Measurements from ENCODE around the gene LYL1.

The LYL1 gene

DNA sequence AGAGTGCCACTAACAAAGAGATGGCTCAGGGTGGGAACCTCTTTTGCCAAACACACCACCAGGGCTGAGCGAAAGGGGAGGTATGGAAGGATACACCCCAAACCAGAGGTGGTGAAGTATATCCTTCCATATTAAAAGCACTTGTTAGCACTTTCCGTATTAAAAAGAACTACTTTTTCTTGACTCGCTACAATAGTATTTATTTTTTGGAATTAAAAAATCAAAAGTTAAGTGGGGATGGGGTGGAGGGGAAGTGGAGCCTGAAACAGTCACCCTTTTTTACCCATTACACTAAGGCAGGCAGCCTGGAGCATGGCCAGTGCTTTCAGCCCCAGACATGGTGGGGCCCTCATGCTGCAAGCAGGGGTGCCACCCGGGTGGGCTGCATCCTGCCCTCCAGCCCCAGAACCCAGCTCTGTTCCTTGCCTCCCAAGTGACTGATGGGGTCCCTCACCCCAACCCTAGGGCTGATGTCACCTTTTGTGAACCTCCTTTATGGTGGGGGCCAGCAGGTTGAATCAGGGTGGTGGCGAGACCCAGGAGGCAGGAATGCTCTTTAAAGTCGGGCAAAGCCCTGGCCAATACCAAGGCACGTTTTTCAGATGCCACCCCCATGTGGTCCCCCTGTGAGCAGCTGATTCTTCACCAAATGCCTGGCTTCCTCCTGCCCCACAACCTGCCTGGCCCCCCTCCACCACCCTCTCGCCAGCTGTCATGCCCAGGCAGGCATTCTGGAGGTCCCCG is 31.0 kb downstream of the LYL1 start:
- DNase-seq, result no peak

DNA sequence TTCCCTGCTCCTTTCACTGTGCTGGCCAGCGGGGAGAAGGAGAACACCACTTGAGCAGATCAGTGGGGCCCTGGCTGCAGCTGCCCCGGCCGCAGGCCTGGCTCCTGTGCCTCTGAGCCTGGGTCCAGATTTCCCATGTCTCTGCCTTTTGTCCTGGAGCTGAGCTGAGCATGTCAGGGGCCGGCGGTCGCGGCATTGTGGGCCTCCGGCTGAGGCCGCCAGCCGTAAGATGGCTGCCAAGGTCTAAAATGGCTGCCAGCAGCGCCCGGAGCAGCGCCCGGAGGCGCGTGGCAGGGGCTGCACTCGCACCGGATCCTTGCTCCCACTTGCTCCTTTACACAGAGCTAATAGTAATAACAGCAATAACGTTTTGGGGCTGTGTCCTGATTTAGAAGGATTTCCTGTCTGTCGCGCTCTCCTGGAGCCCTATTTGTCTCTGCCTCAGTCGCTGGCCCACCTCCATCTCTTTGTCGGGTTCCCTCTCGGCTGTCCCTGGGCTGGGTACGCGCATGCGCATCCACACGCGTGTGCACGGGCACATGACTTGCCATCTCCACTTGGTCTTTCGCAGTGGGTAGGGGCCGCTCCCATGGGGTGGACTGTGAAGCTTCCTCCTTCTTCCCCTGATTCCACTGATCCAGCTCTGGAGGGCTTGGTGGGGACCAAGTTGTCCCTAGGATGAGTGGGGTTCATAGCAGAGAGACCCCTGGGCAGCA is 32.1 kb downstream of the LYL1 start:
- no peak for DNase-seq

DNA sequence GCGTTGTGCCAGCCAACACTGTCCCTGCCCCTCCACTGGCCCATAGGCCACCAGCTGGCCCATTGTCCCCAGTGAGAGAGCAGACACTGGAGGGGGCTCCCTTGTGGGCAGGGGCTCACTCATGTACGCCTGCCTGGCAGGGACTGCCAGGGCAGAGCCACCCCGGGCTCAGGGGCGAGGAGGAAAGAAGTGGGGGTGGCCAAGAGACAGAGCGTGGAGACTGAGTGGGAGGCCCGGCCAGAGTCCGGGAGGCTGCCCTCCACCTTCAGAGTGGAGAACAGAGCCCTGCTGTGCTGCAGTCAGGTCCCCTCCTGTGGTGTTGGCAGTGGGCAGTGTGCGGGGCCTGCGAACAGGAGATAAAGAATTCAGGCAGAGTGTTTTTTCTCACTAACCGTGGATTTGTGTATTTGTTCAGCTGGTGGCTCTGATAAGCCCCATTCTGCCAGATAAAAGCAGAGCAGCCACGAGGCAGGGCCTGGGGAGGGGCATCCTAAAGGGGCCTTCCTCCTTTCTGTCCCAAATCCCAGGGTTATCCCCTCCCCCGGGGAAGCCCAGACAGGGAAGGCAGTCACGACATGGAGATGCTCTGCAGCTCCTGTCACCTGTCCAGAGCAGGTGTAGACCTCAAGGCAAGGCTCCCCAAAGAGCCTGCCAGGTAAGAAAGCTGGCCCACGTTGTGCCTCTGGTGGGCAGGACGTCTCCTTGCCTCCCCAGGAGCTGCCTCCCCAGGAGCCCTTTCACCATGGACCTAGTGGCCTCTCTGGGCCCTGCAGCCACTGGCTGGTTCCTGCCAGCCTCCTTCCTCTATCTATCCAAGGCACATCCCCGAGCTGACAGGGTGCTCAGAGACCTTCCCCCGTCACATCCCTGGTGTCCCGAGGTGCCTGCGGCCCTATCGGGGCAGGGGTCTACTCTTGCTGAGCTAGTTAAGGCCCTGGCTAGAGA is 33.0 kb downstream of the LYL1 start:
- DNase-seq, result no peak

DNA sequence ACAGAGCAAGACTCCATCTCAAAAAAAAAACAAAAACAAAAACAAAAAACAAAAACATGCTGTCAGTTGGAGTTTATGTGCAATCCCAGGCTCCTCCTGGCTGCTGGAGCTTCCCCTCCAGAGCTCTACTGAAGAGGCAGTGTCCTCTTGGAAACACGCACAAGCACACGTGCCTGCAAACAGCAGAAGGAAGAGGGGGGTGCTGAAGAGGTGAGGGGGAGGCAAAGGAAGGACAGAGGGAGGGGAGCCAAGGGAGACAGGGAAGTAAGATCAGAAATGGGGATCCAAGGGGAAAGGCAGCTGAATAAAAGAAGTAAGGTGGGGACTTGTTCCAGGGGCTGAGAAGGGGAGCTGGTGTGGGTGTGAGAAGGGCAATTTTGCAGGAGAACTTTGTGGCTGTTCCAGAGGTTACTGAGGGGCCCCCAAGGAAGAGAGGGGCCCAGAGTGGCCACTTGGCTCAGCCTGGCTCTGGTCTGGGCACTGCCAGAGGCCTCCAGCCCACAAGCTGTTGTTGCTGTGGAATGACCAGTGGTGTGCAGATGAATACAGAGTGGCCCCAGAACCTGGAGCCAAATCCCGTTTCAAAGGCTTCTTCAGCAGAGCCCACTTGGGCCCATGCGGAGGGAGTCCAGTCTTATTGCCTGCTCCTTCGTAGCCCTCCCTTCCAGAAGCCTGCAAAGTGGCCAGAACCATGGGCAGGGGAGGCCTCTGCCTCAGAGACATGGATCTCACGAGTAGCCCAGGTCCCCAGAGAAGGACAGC is 34.4 kb downstream of the LYL1 start:
- no peak for DNase-seq

DNA sequence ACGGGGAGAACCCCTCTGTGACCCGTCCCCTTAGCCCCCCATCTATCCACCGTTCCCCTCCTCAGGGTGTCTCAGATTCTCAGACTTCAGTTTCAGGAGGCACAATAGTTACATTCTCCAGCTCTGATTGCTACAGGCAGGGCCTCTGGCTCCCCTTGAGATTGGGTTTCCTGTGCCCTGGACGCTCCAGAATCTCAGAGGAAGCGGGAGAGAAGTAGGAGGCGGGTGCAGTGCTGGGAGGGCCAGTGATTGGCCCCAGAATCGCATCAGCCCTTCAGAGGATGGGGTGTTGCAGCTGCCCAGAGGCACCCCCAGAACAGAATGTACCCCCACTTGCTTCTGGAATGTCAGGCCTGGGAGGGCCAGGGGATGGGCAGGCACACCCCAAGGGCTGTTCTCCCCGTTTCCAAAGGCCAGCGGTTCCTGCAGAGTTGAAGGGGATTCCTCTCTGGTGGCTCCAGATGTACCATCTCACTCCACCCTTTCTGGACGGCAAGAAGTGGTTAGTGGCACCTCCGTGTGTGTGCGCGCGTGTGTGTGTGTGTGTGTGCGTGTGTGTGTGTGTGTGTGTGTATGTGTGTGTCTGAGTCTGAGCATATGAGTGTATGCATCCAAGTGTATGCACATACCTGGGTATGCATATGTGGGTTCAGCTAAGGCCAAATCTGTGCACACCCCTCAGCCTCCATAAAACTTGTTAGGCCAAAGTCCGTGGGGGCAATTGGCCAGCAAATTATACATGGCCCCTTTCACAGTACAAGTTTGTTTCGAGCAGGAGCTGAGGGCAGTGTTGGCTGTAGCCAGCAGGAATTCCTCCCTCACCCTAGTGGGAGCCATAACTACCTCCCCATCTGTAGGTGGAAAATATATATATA is 35.5 kb downstream of the LYL1 start:
- no peak for DNase-seq

DNA sequence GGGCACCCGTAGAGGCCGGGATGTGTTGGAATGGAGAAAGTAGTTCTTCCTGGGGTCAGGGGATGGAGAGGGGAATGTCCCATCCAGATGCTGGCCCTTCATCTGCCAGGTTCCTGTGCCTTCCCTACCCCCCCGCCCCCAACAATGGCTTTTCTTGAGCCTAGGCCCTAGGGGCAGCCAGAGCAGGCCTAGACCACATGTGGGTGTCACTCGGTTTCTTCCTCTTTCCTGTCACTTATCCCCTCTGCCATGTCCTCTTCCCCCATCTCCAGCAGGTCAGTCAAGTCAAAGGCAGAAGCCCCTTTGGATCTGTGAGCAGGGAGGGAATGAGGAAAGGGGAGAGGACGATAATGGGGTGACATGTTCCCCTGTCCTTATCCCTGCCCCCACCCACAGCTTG is 36.4 kb downstream of the LYL1 start:
- no peak for DNase-seq

DNA sequence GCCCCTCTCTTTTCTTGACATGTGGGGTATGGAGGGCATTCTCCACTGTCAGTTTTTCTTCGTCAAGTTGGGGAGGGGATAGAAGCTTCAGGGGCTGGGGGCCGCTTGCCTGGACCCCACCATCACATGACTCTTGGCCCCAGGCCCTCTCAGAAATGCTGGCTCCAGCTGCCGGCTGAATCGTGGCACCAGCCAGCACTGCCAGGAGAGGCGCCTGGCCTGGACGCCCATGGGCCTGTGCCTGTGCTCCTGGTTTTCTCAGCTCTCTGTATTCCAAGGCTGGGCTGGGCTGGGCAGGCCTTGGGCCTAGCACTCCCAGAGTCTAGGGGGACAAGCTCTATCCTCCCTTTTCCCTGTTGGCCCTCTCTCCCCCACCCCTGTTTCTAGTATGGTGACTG is 38.6 kb downstream of the LYL1 start:
- no peak for DNase-seq

DNA sequence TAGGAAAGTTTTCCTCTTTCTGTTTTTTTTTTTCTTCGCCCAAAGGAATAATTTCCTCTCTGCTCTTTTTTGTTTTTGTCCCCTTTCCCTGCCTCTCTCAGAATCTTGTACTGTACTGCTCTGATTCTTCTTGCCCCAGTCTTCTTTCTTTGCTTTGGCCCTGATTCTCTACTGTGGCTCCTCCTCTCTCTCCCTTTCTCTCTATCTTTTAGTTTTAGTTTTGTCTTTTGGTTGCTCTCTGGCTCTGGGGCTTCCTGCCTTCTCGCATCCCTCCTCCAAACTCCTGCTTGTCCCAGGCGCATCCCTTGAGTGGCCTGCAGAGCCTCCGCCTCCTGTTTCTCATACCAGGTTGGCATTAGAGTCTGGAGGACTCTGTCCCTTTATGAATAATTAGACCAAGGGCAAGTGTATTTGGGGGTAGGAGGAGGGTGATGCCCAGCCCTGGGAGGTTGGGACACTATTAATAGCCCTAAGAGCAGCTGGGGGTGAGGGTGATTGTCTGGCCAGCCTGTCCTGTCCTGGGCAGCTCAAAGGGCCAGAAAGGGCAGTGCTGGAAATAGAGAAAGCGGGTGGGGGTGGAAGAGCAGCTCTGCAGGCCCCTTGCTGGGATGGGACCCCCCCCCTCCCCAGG is 39.1 kb downstream of the LYL1 start:
- no peak for DNase-seq

DNA sequence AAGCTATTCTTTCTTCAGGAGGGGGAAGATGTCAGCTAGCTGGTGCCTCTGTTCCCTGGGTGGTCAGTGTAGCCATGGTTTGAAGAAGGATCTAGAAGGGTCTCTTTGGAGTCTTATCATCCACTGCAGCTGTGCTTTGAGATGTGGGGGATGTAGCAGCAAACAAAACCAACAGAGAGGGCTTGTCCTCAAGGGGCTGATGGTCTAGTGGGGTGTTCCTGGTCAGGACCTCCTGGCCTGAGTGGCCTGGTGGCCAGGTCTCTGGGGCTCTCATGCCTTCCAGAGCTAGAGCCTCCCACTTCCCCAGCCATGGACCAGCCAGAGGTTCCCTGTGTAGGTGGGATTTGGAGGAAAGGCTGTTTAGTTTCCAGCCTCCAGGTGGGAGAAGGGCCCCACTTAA is 40.3 kb downstream of the LYL1 start:
- no peak for DNase-seq

DNA sequence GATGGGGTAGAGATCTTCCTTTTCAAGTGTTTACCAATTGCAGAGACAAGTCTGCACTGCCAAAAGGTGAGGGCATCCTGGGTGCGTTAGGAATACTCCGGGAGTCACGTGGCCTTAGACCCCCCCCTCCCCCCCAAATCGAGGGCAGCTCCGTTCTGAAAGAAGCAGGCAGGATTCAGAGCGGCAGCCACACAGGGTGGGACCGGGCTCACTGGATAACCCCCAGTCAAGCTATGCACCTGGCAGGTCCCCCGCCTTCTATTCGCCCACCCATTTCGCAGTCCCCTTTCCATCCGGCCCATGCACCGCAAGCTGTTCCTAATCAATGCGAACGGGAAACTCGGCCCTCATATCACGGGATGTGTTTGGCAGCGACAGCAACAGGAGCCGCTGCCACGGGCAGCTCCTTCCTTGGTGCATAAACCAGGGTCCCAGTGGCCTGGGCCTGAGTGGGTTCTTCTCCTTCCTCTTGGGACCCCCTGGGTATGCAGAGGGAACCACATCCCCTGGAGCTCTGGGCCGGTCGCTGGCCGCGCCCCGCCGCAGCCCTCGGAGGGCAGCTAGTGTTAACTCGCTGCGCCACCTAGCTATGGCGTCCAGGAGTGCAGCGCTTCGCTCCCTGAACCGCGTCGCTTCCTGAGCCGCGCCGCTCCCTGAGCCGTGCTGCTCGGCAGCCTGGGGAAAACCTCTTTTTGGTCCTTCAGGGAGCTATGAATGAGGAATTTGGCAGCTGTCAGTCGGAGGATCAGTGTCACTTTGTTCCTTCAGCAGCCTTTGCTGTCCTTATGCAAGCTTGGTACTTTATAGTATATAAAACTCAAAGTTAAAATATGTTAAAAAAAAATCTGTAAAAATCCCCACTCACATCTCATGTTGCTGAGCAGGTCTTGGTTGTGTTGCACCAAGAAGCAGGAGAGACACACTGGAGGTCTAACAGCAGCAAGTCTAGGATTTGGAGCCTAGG is 41.4 kb downstream of the LYL1 start:
- DNase-seq, result peak; percentile 40 to 73 (median 56)

DNA sequence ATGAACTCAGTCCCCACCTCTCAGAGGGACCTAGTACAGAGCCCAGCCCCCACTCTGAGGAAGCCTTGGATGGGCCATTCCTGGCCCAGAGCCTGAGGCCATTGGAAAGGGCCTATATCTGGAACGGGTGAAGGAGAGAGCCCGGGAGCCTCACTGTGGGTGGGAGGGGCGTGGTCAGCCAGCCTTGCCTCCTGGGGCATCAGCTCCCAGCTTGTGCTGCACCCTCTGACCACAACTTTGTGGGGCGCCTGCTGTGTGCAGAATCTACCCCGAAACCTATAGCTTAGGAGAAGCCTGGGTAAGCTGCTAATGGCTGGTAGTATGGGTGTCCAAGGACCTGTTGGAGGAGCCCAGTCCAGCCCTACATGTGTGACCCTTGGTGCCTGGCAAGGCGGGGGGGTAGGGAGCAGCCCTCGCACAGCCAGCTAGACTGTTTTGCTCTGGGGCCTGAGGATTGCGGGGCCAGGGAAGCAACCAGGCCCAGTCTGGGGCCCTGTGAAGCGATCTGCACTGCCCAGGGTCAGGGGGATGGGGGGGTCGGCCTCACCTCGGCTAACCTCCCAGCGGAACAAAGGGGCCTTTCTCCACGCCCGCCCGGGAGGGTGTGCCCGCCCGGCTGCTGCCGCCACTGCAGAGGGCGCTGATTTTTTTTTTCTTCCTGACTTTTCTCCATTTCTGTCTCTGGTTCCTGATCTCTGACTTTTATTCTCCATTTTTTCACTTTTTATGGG is 42.3 kb downstream of the LYL1 start:
- no peak for DNase-seq

DNA sequence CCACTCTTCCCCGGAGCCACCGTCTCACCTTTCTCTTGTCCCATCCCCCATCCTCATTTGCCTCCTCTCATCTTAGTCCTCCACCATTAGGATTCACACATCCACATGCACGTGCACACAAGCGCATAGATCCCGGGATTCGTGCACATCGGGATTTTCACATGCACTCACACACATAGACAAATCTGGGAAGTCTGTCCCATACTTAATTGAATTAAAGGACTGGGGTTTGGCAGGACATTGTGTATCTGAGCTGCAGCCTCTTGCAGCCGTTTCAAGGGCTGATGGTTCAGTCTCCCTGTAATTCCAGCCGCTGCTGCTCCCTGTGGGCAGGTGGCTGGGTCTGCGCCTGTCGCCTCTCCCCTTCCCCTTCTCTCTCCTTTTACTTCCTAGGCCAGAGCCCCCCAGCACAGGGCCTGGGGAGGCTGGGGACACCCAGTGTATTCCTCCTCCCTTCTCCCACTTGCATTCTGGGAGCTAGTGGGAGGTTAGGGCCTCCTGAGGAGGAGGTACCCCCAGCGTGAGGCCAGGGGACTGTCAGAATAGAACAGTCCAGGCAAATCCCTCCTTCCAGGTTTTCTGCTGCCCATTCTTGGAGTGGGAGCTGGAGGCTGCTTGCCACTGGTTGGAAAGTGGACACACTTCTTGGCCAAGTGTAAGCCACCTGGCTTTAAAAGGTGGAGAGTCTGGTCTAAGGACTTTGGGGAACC is 43.6 kb downstream of the LYL1 start:
- DNase-seq, result no peak

DNA sequence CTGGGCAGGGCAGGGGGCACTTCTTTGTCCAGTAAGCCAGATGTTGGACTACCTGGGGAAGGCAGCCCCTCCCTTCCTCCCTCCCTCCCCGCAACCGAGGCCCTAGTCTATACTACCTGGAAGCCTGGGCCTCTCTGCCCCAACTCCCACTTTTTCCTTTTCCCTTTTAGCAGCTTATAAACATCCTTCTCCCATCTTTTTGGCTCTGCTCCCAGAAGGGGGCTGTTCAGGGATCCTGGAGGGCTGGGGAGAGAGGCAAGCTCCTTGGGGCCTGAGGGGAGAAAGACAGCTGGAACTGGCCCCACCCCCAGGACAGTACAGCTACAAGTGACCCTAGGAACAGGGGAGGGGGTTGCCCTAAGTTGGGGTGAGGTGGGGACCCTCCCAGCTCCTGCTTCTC is 44.9 kb downstream of the LYL1 start:
- no peak for DNase-seq

DNA sequence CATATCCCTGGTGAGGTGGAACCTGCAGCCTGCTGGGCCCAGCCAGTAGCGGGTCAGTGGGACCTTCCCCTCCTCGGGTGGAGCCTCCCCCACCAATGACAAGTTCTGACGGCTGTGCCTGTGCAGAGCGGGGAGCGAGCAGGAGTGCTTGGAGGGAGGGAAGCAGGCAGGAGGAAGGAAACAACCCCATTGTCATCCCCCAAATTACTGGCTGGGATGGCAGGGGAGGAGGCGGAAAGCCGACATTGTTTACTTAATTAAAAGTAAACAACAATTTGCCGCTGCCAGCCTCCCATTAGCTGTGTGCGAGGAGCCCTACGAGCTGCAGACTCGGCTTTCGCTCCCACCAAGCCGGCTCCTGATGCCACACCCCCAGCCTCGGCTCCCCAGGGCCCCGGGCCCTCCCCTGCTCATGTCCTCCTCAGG is 45.5 kb downstream of the LYL1 start:
- no peak for DNase-seq

DNA sequence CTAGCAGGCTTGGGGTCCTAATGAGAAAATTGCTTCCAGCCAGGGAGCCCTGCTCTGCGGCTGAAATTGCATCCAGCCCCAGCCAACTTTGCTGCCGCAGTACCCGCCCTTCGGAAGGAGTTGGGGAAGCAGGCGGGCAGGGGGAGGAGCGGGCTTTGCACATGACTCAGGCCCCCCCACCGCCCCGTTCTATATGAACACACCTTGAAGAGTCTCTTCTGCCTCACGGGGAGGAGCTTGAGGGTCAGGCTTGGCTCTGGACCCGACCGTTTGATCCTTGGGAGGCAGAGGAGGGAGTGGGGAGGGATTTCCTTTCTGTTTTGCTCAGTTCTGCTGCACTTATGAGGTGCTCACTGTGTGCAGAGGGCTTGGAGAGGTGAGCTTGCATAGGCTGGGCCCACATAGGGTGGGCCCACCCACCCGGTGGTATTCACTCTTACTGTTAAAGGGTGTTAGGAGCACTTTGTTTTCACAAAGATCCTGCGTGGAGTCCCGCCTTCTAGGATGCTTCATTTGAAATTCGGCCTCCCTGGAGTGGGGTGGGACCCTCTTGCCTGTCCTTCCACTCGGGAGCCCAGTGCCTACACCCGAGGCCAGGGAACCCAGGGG is 46.5 kb downstream of the LYL1 start:
- DNase-seq, result no peak

DNA sequence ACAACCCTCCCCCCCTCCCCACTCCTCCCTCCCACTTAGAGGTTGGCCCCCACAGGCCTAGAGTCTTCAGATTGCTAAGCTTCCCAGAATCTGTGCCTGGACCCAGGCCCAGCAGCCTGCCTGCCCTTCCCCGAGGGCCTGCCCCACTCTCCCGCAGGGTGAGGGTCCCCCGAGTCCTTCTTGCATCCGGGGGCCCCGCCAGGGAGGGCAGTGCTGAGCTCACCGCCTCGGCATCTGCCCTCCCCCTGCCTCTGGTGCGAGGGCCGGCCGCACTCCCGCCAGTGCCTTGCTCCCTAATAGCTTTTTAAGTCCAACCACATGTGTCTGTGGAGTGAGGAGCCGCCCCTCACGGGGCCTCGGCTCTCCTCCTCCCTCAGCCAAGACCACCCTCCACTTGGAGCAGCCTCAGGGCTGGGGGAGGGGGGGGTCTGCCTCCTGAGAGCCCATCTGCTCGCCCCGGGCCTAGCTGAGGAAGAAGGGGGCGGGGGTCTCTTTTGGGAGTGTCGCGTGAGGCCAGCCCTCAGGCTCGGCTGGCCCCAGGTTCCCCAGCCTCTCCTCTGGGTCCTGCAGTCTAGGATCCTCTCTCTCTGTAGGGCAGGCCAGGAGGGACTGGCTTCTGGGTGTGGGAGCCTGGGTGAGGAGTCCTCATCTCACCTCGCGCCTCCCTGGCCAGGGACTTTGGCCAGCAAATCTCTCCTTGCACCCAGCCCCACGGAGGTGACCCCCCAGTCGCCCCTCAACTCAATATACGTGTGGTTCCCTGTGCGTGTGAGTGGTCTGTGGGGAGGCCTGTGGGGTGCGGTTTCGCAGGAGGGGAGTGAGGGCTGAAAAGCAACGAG is 47.2 kb downstream of the LYL1 start:
- DNase-seq, result no peak

DNA sequence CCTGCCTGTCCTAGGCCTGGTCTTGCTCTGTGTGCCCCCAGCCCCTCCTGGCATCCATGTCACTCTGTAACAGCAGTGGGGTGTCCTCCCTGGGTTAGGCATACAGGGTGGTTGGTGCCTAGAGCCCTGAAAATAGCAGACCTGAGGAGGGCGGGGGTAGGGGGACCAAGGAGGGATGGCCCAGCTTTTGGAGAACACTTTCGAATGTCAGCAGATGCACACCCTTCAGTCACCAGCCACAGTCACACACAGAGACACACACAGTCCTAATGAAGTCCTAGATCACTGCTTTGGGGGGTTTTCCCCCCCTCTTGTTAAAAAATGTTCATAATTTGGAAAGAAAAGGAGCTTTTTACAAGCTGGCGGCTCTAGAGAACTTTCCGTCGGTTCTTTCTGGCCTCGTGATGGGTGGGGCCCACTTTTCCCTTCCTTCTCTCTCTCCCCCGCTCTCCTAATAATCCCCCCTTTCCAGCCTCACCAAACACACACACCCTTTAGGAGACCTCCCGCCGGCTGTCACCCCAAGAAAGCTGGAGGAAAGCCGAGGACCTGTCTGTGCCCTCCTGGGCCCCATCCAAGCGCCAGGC is 47.9 kb downstream of the LYL1 start:
- DNase-seq, result no peak
